Activated T-cell treated with anti-CD3 and anti-CD28 coated beads, Interleukin-2, amount 50 U/mL, for 4 hours (primary cell): ENCODE results near the gene CAPN13. TPM values are rescaled to one million over a fixed set of nuclear protein-coding genes. Genes with fewer than 3 reads are reported as not detected.

ENCODE experiments used
- ATAC-seq, 2 donors: fragments of 200-7000 bp; cut with Tn5 transposase; one replicate each; pipeline ENCODE4 v1.10.0; 2021
- DNase-seq: peaks from one replicate; pipeline ENCODE4 v3.0.0-alpha.2; 2020
- H3K27me3 Mint-ChIP-seq: one replicate; pipeline ENCODE4 v1.8.0; 2021; ENCODE audit warnings: low read depth, mixed read lengths
- H3K36me3 Mint-ChIP-seq: one replicate; pipeline ENCODE4 v1.8.0; 2022; ENCODE audit warnings: mixed read lengths; ENCODE audit not compliant: insufficient read depth
- H3K4me1 Mint-ChIP-seq: one replicate; pipeline ENCODE4 v1.8.0; 2021; ENCODE audit warnings: low read depth, mixed read lengths
- H3K4me3 Mint-ChIP-seq: one replicate; pipeline ENCODE4 v1.8.0; 2021; ENCODE audit warnings: mild to moderate bottlenecking, moderate library complexity, mixed read lengths
- H3K9me3 Mint-ChIP-seq: one replicate; pipeline ENCODE4 v1.8.0; 2021; ENCODE audit warnings: mixed read lengths
- total RNA-seq, 3 donors: library from RNA; stranded (reverse); gene quantifications; one replicate each; pipeline ENCODE4 v1.2.1, GENCODE V29; 2021

Gene CAPN13, protein sequence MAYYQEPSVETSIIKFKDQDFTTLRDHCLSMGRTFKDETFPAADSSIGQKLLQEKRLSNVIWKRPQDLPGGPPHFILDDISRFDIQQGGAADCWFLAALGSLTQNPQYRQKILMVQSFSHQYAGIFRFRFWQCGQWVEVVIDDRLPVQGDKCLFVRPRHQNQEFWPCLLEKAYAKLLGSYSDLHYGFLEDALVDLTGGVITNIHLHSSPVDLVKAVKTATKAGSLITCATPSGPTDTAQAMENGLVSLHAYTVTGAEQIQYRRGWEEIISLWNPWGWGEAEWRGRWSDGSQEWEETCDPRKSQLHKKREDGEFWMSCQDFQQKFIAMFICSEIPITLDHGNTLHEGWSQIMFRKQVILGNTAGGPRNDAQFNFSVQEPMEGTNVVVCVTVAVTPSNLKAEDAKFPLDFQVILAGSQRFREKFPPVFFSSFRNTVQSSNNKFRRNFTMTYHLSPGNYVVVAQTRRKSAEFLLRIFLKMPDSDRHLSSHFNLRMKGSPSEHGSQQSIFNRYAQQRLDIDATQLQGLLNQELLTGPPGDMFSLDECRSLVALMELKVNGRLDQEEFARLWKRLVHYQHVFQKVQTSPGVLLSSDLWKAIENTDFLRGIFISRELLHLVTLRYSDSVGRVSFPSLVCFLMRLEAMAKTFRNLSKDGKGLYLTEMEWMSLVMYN
- under 1 TPM in 1 of 3 donors, not detected in 2; 0.08 TPM for total RNA-seq

DNA sequence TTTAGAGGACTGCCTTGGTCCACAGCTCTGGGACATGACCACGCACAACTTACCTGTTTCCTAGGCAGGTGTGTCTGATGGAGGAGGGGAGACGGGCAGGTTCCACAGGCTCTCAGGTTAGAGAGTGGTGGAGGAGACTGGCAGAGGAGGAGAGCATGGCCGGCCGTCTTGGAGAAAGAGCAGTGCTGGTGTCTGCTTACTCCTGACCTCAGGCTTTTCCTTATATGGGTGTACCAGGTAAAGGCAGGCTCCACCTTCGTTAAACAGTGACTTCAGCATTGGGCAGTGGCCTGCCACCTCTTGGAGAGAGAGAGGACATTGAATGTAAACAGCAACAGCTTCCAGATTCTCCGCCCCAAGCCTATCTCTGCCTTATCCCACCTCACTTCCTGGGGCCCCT, at the start of gene CAPN13:
Gene CAPN13 (minus strand): TSS at position 198 of the 400 bp plus-strand sequence. CDS start 20,121 bp downstream, outside the sequence.
- DNase-seq = no peak
- Mint-ChIP-seq H3K27me3 (peaks cover 16% of the 10 kb centered on the region), H3K36me3 (no peaks in the 10 kb centered on the region), H3K4me1 (no peaks in the 10 kb centered on the region), H3K9me3 (no peaks in the 10 kb centered on the region), H3K4me3 (no peak within 1 kb of the TSS)
- ATAC-seq = no peak

DNA sequence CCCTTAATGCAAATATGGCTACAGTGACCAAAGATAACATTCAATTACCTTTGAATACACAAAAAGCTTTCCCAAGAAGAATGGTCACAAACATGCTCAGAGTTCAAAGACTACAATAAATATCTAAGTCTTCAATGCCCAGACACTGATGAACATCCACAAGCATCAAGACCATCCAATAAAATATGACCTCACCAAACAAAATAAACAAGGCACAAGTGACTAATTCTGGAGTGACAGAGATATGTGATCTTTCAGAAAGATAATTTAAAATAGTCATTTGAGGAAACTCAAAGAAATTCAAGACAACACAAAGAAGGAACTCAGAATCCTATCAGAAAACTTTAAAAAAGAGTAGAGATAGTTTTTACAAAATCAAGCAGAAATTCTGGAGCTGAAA, 40.6 kb upstream of the CAPN13 start:
- peaks cover 34% of the 10 kb centered on the region for H3K27me3 Mint-ChIP-seq
- H3K36me3 Mint-ChIP-seq = no peaks in the 10 kb centered on the region
- ATAC-seq (no peak), DNase-seq (no peak)
- H3K4me3 Mint-ChIP-seq = no peak overlapping the region
- H3K9me3 Mint-ChIP-seq = peaks cover 12% of the 10 kb centered on the region
- H3K4me1 Mint-ChIP-seq = no peaks in the 10 kb centered on the region

DNA sequence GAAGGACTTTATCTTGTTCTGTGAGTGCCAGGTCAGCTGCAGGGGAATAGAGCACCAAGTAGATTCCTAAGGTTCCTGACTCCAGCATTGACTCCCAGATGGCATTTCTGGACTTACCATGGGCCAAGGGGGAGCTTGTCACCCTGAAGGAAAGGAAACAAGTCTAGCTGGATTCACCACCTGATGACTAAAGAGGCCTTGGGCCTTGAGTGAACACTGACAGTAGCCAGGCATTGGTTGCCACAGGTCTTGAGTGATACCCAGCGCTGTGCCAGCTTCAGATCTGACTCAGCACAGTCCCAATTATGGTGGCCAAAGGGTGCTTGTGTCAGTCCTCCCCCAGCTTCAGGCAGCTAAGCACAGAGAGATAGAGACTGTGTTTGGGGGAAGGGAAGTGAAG, 40.1 kb upstream of the CAPN13 start:
- H3K4me1 Mint-ChIP-seq = no peaks in the 10 kb centered on the region
- no peaks in the 10 kb centered on the region for H3K36me3 Mint-ChIP-seq
- peaks cover 34% of the 10 kb centered on the region for H3K27me3 Mint-ChIP-seq
- no peak overlapping the region for H3K4me3 Mint-ChIP-seq
- peaks cover 12% of the 10 kb centered on the region for H3K9me3 Mint-ChIP-seq
- DNase-seq (no peak), ATAC-seq (no peak)

DNA sequence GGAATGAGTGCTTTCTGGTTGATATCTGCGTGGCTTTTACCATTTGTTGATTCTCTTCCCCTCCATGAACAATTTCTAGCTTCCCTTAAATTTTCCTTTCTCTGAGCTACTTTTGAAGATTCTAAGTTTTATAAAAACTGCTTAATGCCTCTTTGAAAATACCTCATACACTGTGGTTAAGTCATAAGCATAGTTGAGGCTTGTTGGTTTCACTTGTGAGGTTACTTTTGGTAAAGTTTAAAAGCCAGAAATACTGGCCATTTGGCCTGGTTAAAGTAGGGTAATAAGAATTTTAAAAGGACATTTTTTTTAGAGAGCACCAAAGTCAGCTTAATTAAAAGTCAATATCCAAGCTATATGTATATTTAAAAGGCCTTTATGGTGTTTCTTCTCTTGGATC, 21.3 kb upstream of the CAPN13 start:
- H3K4me1 Mint-ChIP-seq = no peaks in the 10 kb centered on the region
- H3K36me3 Mint-ChIP-seq = no peaks in the 10 kb centered on the region
- H3K4me3 Mint-ChIP-seq = no peak overlapping the region
- peaks cover 12% of the 10 kb centered on the region for H3K9me3 Mint-ChIP-seq
- no peaks in the 10 kb centered on the region for H3K27me3 Mint-ChIP-seq
- no peak for ATAC-seq
- no peak for DNase-seq

DNA sequence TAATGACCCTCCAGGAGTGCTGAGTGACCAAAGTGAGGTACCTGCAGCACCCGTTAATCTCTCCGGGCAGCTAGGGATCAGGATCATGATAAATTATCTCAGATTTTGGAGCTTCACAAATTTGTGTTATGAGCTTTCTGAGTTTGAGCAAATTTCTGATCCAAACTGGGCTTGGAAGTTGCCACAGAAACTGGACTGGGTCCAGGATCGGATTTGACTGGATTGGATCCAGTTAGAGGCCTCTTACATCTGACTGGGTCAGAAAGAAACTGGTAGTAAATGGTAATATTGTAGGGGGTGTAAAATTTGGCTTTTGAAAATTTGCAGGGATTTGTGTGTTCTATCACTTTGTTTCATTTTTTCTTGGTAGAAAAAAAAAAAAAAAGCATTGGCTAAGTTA, 19.7 kb upstream of the CAPN13 start:
- DNase-seq = no peak
- Mint-ChIP-seq H3K4me1 (no peaks in the 10 kb centered on the region), H3K9me3 (peaks cover 12% of the 10 kb centered on the region), H3K36me3 (no peaks in the 10 kb centered on the region), H3K4me3 (no peak overlapping the region), H3K27me3 (no peaks in the 10 kb centered on the region)
- ATAC-seq = no peak

DNA sequence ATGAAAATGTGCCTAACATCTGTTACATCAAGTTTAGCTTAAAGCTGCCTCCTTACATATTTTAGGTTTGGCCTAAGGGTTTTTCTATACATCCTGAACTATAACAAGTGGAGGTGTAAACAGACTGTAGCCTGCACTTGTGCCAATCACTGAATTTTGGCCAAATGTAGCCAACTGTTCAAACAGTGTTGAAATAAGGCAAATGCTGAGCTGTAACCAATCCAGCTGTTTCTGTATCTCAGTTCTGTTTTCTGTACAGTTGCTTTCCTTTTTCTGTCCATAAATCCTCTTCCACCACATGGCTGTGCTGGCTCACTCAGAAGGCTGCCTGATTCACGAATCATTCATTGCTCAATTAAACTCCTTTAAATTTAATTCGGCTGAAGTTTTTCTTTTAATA, 19.2 kb upstream of the CAPN13 start:
- Mint-ChIP-seq H3K9me3 (peaks cover 12% of the 10 kb centered on the region), H3K4me3 (no peak overlapping the region)
- ATAC-seq = no peak

DNA sequence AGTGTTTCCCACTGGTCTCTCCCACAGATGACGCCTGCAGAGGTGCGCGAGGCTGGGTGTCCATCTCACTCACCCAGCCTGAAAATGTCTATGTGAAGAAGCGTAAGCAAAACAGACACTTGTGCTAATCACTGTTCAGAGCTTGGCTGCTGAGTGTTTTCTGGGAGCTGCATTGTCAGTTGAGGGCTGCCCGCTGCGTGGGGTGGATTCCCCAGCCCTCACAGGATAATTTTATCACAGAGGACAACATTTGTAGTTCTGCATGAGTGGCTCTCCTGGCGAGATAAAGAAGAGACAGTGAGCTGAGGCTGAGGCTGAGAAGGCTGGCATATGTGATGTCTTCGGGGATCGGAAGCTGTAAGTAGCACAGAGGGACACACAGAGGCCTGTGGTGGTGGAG, 16.2 kb upstream of the CAPN13 start:
- DNase-seq (no peak), ATAC-seq (no peak)
- peaks cover 3% of the 10 kb centered on the region for H3K9me3 Mint-ChIP-seq
- no peak overlapping the region for H3K4me3 Mint-ChIP-seq
- H3K36me3 Mint-ChIP-seq = no peaks in the 10 kb centered on the region
- no peaks in the 10 kb centered on the region for H3K4me1 Mint-ChIP-seq
- no peaks in the 10 kb centered on the region for H3K27me3 Mint-ChIP-seq

More for the DNA sequence above, 19.2 kb upstream of the CAPN13 start:
- Mint-ChIP-seq H3K27me3 (no peaks in the 10 kb centered on the region), H3K36me3 (no peaks in the 10 kb centered on the region), H3K4me1 (no peaks in the 10 kb centered on the region)
- no peak for DNase-seq

DNA sequence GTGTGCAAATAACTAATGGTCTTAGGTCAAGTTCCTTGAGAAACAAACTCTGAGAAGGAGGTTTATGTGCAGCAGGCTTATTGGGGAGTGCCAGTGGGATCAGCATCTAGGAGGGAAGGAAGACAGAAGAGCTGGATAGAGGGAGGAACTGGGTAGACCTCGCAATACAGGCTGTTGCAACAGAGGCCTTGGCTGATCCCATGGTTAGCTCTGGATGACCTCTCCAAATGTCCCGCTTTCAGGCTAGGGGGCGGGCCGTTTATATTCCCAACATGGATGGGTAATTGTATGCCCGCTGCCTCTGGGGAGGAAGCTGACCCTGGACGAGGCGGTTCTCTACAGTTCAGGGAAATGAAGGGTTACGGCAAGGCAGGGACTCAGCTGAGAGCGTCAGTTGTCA, 14.7 kb upstream of the CAPN13 start:
- no peaks in the 10 kb centered on the region for H3K36me3 Mint-ChIP-seq
- H3K27me3 Mint-ChIP-seq = no peaks in the 10 kb centered on the region
- H3K4me3 Mint-ChIP-seq = no peak overlapping the region
- ATAC-seq = no peak
- peaks cover 2% of the 10 kb centered on the region for H3K9me3 Mint-ChIP-seq
- no peak for DNase-seq
- no peaks in the 10 kb centered on the region for H3K4me1 Mint-ChIP-seq

DNA sequence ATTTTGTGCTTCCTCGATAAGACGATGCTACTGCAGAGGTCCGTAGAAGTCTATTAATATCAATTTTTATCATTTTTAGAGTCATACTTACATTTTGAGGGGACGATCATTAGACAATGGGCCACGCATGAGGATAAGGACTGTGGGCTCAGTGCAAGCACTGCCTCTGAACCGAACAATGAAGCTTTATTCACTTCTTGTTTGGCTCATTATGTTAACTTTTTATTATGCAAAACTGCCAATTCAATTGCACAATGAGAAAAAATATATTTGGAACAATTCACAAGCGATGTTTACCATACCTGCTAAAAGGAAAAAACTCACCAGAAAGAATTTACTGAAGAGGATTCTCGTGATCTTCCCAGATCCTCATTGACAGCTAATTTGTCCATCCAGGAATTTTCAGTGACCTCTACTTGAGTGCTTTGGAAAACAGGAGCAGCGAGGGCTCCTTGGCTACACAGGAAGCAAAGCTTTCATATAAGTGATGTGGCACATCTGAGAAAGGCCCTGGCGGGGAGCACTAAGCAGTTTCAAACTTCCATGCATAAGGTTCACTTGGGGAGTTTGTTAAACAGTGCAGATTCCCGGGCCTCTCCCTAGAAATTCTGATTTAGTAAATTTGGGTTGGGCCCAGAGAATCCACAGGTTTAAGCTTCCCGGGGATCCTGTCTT, 13.3 kb upstream of the CAPN13 start:
- peaks cover 3% of the 10 kb centered on the region for H3K27me3 Mint-ChIP-seq
- H3K4me3 Mint-ChIP-seq = no peak overlapping the region
- DNase-seq = no peak
- ATAC-seq = no peak
- H3K4me1 Mint-ChIP-seq = no peaks in the 10 kb centered on the region
- no peaks in the 10 kb centered on the region for H3K9me3 Mint-ChIP-seq
- H3K36me3 Mint-ChIP-seq = no peaks in the 10 kb centered on the region

DNA sequence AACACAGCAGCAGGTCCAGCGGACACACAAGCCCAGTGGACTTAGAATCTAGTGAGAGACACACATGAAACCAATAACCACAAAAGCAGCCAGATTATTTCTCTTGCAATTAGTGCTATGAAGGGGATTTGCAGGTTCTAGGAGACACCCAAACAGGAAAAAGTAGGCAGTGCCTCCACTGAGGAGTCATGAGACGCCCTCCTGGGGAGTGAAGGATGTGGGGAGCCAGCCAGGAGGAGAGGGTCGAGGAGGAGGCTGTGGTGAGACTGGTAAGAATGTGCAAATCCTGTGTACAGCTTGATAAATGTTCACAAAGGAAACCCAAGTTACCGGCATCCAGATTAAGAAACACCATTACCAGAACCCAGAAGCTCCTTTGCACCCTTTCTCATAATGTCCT, 2.7 kb upstream of the CAPN13 start:
- H3K36me3 Mint-ChIP-seq = no peaks in the 10 kb centered on the region
- no peaks in the 10 kb centered on the region for H3K4me1 Mint-ChIP-seq
- ATAC-seq (no peak), DNase-seq (no peak)
- no peak overlapping the region for H3K4me3 Mint-ChIP-seq
- H3K9me3 Mint-ChIP-seq = no peaks in the 10 kb centered on the region
- H3K27me3 Mint-ChIP-seq = peaks cover 18% of the 10 kb centered on the region

DNA sequence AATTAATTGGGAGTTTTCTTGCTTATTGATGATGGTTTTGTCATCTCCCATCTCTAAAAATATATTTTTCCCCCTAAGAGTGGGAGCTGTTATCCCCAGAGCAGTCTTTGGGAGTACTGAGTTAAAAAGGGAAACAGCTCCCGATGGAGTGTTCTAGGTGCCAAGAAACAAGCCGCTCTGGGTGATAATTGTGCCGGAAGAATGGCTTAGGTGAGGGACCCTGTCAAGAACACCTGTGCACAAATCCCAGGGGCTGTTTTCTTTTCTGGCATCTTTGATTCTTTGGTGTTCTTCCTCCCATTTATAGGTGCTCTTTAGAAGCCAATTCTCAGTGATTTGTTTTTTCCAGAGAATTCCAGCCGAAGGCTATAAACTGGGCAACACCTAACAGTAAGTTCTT, 1.4 kb upstream of the CAPN13 start:
- ATAC-seq (no peak), DNase-seq (no peak)
- Mint-ChIP-seq H3K4me3 (no peak overlapping the region), H3K9me3 (no peaks in the 10 kb centered on the region), H3K27me3 (peaks cover 19% of the 10 kb centered on the region), H3K36me3 (no peaks in the 10 kb centered on the region), H3K4me1 (no peaks in the 10 kb centered on the region)

DNA sequence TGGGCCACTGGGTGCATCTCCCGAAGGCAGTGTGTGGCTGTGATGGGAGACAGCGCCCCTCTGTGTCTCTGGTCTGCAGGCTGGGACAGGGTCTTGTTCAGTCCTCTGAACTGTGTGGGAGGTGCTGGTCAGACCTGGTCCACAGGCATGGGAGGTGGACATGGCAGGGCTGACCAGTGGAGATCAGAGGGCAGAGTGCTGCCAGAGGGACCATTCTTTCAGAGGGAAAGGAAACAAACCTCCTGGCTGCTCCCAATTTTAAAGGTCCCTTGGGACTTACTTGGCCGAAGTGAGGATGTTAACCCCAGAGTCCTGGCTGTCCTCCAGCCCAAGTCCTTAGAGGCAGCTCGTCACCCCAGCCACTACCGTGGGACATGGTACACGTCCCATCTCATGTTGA, 4.0 kb downstream of the CAPN13 start:
- H3K27me3 Mint-ChIP-seq = peaks cover 11% of the 10 kb centered on the region
- no peaks in the 10 kb centered on the region for H3K36me3 Mint-ChIP-seq
- ATAC-seq (no peak), DNase-seq (no peak)
- no peaks in the 10 kb centered on the region for H3K9me3 Mint-ChIP-seq
- no peak overlapping the region for H3K4me3 Mint-ChIP-seq
- peaks cover 8% of the 10 kb centered on the region for H3K4me1 Mint-ChIP-seq

DNA sequence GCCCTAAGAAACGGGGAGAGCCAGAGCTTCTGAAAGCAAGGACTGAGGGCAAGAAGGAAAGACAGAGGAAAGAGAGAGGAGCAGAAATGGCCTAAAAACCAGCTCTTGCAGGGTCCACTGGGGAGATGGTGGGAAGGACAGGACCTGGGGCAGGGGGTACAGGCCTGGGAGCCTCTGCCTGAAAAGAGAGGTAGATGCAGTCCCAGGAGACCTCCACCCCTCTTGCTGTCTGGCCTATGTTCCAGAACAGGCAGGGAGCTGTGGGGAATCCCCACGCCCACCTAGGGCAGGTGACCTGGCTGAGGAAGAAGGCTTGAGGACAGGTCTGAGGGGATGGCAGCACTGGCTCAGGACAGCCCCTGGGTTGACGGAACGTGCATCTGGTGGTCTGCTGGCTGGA, 4.6 kb downstream of the CAPN13 start:
- ATAC-seq (no peak), DNase-seq (no peak)
- peaks cover 8% of the 10 kb centered on the region for H3K4me1 Mint-ChIP-seq
- no peaks in the 10 kb centered on the region for H3K36me3 Mint-ChIP-seq
- H3K4me3 Mint-ChIP-seq = no peak overlapping the region
- H3K27me3 Mint-ChIP-seq = peaks cover 5% of the 10 kb centered on the region
- no peaks in the 10 kb centered on the region for H3K9me3 Mint-ChIP-seq

DNA sequence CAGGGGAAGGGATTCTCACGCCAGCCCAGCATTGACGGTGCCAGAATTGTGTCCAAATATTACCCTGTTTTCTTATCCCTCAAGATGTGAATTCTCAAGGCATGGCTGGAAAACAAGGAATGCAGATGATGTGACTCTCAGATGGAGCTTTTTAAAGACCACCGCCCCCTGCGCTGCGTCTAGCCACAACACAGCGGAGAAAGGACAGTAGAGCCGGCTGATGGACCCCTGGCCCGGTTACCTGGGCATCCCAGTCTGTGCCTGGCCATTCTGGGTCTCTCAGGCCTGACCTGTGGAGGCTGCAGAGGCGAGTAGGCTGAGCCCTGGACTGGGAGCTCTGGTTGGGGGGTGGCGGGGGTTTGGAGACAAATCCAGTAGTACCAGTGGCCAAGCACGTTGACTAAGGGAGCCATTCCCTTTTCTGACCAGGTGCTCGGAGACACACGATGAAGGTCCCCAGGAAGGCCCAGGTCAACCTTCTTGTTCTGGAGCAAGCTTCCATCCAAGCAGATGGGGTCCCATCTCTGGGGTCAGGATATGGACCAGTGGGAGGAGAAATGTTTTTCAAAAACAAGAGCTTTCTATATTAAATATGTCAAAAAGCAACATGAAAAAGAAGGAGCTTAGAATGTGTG, 5.3 kb downstream of the CAPN13 start:
- DNase-seq (no peak), ATAC-seq (no peak)
- Mint-ChIP-seq H3K9me3 (no peaks in the 10 kb centered on the region), H3K27me3 (peaks cover 5% of the 10 kb centered on the region), H3K4me3 (no peak overlapping the region), H3K36me3 (no peaks in the 10 kb centered on the region), H3K4me1 (peaks cover 8% of the 10 kb centered on the region)
